CD1c-positive myeloid dendritic cell (primary cell): ENCODE measurements around the gene SLC24A5.

Source experiments
- DNase-seq: peaks from one replicate; pipeline ENCODE4 v3.0.0-alpha.2; 2016; ENCODE audit errors: extremely low spot score

SLC24A5 gene

GRCh38 chr15:48112242-48112641 is 8.5 kb upstream of the SLC24A5 start:
- DNase-seq = no peak

- DNase-seq = no peak
Observed at GRCh38 chr15:48119277-48119676, 1.5 kb upstream of the SLC24A5 start.

GRCh38 chr15:48121849-48122248 is 1.1 kb downstream of the SLC24A5 start:
- no peak for DNase-seq

GRCh38 chr15:48126667-48127355 is 6.0 kb downstream of the SLC24A5 start:
- DNase-seq = no peak

GRCh38 chr15:48131324-48131723 is 10.5 kb downstream of the SLC24A5 start:
- no peak for DNase-seq

GRCh38 chr15:48132874-48133273 is 12.1 kb downstream of the SLC24A5 start:
- no peak for DNase-seq

- DNase-seq = no peak
Observed at GRCh38 chr15:48143856-48144255, 23.1 kb downstream of the SLC24A5 start.

GRCh38 chr15:48144889-48145288 is 24.1 kb downstream of the SLC24A5 start:
- DNase-seq = no peak

- no peak for DNase-seq
Observed at GRCh38 chr15:48145923-48146322, 25.1 kb downstream of the SLC24A5 start.

GRCh38 chr15:48147358-48147757 is 26.6 kb downstream of the SLC24A5 start:
- no peak for DNase-seq

- no peak for DNase-seq
Observed at GRCh38 chr15:48149858-48150257, 29.1 kb downstream of the SLC24A5 start.

GRCh38 chr15:48153526-48153925 is 32.7 kb downstream of the SLC24A5 start:
- DNase-seq = no peak

- no peak for DNase-seq
Observed at GRCh38 chr15:48168616-48169015, 47.8 kb downstream of the SLC24A5 start.

GRCh38 chr15:48170981-48171380 is 50.2 kb downstream of the SLC24A5 start:
- no peak for DNase-seq

GRCh38 chr15:48175126-48175525 is 54.3 kb downstream of the SLC24A5 start:
- DNase-seq = no peak

- DNase-seq = no peak
Observed at GRCh38 chr15:48176112-48176511, 55.3 kb downstream of the SLC24A5 start.

GRCh38 chr15:48176957-48177356 is 56.2 kb downstream of the SLC24A5 start:
- DNase-seq = no peak

GRCh38 chr15:48177383-48177765 is 56.6 kb downstream of the SLC24A5 start:
- peak; percentile 17 for DNase-seq

- DNase-seq = peak; percentile 41
Observed at GRCh38 chr15:48177766-48178647, 57.2 kb downstream of the SLC24A5 start, which contains the start of gene MYEF2. TSS of gene MYEF2 (minus strand) at chr15:48178295. CDS start at chr15:48178237, 58 bp downstream.

- DNase-seq = no peak
Observed at GRCh38 chr15:48178648-48178931, 57.8 kb downstream of the SLC24A5 start.

- no peak for DNase-seq
Observed at GRCh38 chr15:48182749-48183148, 62.0 kb downstream of the SLC24A5 start.

- no peak for DNase-seq
Observed at GRCh38 chr15:48185529-48185928, 64.7 kb downstream of the SLC24A5 start.

- DNase-seq = no peak
Observed at GRCh38 chr15:48186271-48186670, 65.5 kb downstream of the SLC24A5 start.
